Measurements from ENCODE around the gene SYCP2. TPM values are rescaled to one million over a fixed set of nuclear protein-coding genes. Genes with fewer than 3 reads are reported as not detected.
"Not testable (repeated sequence)": the region's sequence is repeated elsewhere in the genome, so short reads cannot be mapped to it uniquely, and the experiment has no call there.

SYCP2 gene
- total RNA-seq, 2 experiments from 2014 or later: 2.6 to 3.9 TPM

GRCh38 chr20:59958626-59959025, 25.2 kb upstream of the SYCP2 start:
- no peak for ATAC-seq
- no peaks in the 10 kb centered on the region for H3K9me3 Mint-ChIP-seq
- CTCF ChIA-PET: interaction anchor here (2.5 kb wide), 1 partner anchor 9 kb away, joined by 11 read pairs; no protein-coding TSS in a partner anchor
- DNase-seq: no peak
- no peaks in the 10 kb centered on the region for H3K27me3 Mint-ChIP-seq
- H3K36me3 Mint-ChIP-seq (ENCODE audit: low read depth): peaks cover 1% of the 10 kb centered on the region
- no peak overlapping the region for H3K4me3 Mint-ChIP-seq
- H3K4me1 Mint-ChIP-seq (ENCODE audit: low read depth): no peaks in the 10 kb centered on the region
- POLR2A ChIA-PET: interaction anchor here (1.0 kb wide), 1 partner anchor 12 kb away, joined by 3 read pairs; no protein-coding TSS in a partner anchor
- no peak for TF ChIP-seq CTCF (IDR thresholded peaks at IDR 0.05)
- intact Hi-C loops (cut with micrococcal nuclease): no loop called here
- H3K27ac Mint-ChIP-seq: no peak overlapping the region

GRCh38 chr20:59958123-59958522, 24.7 kb upstream of the SYCP2 start, which contains the start of gene CDH26:
Gene CDH26, plus strand, starts transcription at chr20:59958423. Its CDS starts 304 bp downstream, at chr20:59958727.
- ATAC-seq (no peak), DNase-seq (no peak)
- Mint-ChIP-seq H3K27ac (no peak within 1 kb of the TSS), H3K4me3 (no peak within 1 kb of the TSS), H3K4me1 (ENCODE audit: low read depth) (no peaks in the 10 kb centered on the region), H3K27me3 (no peaks in the 10 kb centered on the region), H3K36me3 (ENCODE audit: low read depth) (peaks cover 1% of the 10 kb centered on the region), H3K9me3 (no peaks in the 10 kb centered on the region)
- intact Hi-C loops (cut with micrococcal nuclease): no loop called here
- TF ChIP-seq CTCF (IDR thresholded peaks at IDR 0.05): no peak
- ChIA-PET POLR2A (interaction anchor here (1.0 kb wide), 1 partner anchor 11 kb away, joined by 3 read pairs; no protein-coding TSS in a partner anchor), CTCF (interaction anchor here (2.5 kb wide), 1 partner anchor 9 kb away, joined by 11 read pairs; no protein-coding TSS in a partner anchor)

- H3K27me3 Mint-ChIP-seq; H3K27ac Mint-ChIP-seq; H3K4me3 Mint-ChIP-seq; ATAC-seq; intact Hi-C loops (cut with micrococcal nuclease); H3K4me1 Mint-ChIP-seq (ENCODE audit: low read depth); H3K9me3 Mint-ChIP-seq; DNase-seq; POLR2A ChIA-PET; H3K36me3 Mint-ChIP-seq (ENCODE audit: low read depth): not testable (repeated sequence)
- CTCF ChIA-PET: interaction anchor here (2.5 kb wide), 1 partner anchor 8 kb away, joined by 11 read pairs; no protein-coding TSS in a partner anchor
These were observed 24.1 kb upstream of the SYCP2 start for GRCh38 chr20:59957568-59957967.

GRCh38 chr20:59955131-59955796, 21.8 kb upstream of the SYCP2 start:
- Mint-ChIP-seq H3K36me3 (ENCODE audit: low read depth) (peaks cover 4% of the 10 kb centered on the region), H3K4me1 (ENCODE audit: low read depth) (no peaks in the 10 kb centered on the region), H3K9me3 (no peaks in the 10 kb centered on the region), H3K27me3 (no peaks in the 10 kb centered on the region), H3K27ac (no peak overlapping the region), H3K4me3 (no peak overlapping the region)
- intact Hi-C loops (cut with micrococcal nuclease): no loop called here
- TF ChIP-seq CTCF (IDR thresholded peaks at IDR 0.05): no peak
- CTCF ChIA-PET: interaction anchor here (0.6 to 1.8 kb wide), 4 partner anchors 10 to 98 kb away, joined by 3 to 8 read pairs (median 4); partner anchors contain the start of gene SYCP2
- ATAC-seq (peak; percentile 34), DNase-seq (no peak)
- POLR2A ChIA-PET: interaction anchor here (1.2 kb wide), 1 partner anchor 15 kb away, joined by 5 read pairs; the partner anchor contains the start of genes FAM217B and PPP1R3D

- ATAC-seq: no peak
- CTCF ChIA-PET: interaction anchor here (1.1 to 1.8 kb wide), 2 partner anchors 9 to 11 kb away, joined by 4 to 8 read pairs; no protein-coding TSS in a partner anchor
- H3K4me1 Mint-ChIP-seq (ENCODE audit: low read depth): no peaks in the 10 kb centered on the region
- no peaks in the 10 kb centered on the region for H3K27me3 Mint-ChIP-seq
- POLR2A ChIA-PET: interaction anchor here (1.2 kb wide), 1 partner anchor 14 kb away, joined by 5 read pairs; the partner anchor contains the start of genes FAM217B and PPP1R3D
- peaks cover 3% of the 10 kb centered on the region for H3K36me3 Mint-ChIP-seq (ENCODE audit: low read depth)
- TF ChIP-seq CTCF (IDR thresholded peaks at IDR 0.05): no peak
- no peak overlapping the region for H3K4me3 Mint-ChIP-seq
- DNase-seq: no peak
- H3K9me3 Mint-ChIP-seq: no peaks in the 10 kb centered on the region
- no peak overlapping the region for H3K27ac Mint-ChIP-seq
- intact Hi-C loops (cut with micrococcal nuclease): no loop called here
These were observed 21.3 kb upstream of the SYCP2 start for GRCh38 chr20:59954718-59955117.

All from activated CD8-positive, alpha-beta T cell treated with anti-CD3 and anti-CD28 coated beads for 36 hours (primary cell).